IMR-90 (cell line): ENCODE measurements around the gene C1QTNF12. TPM values are rescaled to one million over a fixed set of nuclear protein-coding genes. Genes with fewer than 3 reads are reported as not detected.

ENCODE experiments used
- ATAC-seq: fragments of 200-7000 bp; cut with Tn5 transposase; 2 replicates; pipeline ENCODE4 v1.9.1; 2020; ENCODE audit warnings: low read depth, mild to moderate bottlenecking, moderate library complexity
- BruUV-seq: library from RNA; stranded (reverse); fragments of 400-500 nt; replicated peaks from 2 replicates; lab custom pipeline; 2021; lab: Mats Ljungman, UMichigan
- CTCF ChIA-PET: fragments of 300-600 bp; formaldehyde crosslinking; extraction: SDS; loops from one replicate; lab custom pipeline; 2021; ENCODE audit warnings: antibody characterized with exemption; lab: Yijun Ruan, JAX
- POLR2A ChIA-PET: fragments of 300-600 bp; sonication (Branson Sonifier 250); formaldehyde crosslinking; loops from one replicate; lab custom pipeline; 2022; ENCODE audit warnings: antibody characterized with exemption; ENCODE audit not compliant: unreplicated experiment; lab: Charles Lee
- DNase-seq: peaks from one replicate; pipeline ENCODE4 v3.0.0; 2013
- H2AFZ ChIP-seq: replicated peaks from 2 replicates; pipeline ENCODE3; 2013; ENCODE audit warnings: low read length, mild to moderate bottlenecking; ENCODE audit not compliant: poor library complexity
- H2AK5ac ChIP-seq: 2 replicates; pipeline ENCODE4 v1.6.1; 2013; ENCODE audit warnings: low read depth, low read length, inconsistent platforms
- H2AK9ac ChIP-seq: replicated peaks from 2 replicates; pipeline ENCODE3; 2013; ENCODE audit warnings: mild to moderate bottlenecking, low read depth, low read length, moderate library complexity; ENCODE audit not compliant: poor library complexity
- H2BK120ac ChIP-seq: 2 replicates; pipeline ENCODE4 v1.6.1; 2013; ENCODE audit warnings: low read depth, low read length, inconsistent platforms
- H2BK15ac ChIP-seq: 3 replicates; pipeline ENCODE4 v1.6.1; 2013; ENCODE audit warnings: low read depth, low read length, inconsistent platforms
- H2BK20ac ChIP-seq: 2 replicates; pipeline ENCODE4 v1.6.1; 2013; ENCODE audit warnings: low read depth, mild to moderate bottlenecking, inconsistent platforms, low read length, moderate library complexity
- H2BK5ac ChIP-seq: 2 replicates; pipeline ENCODE4 v1.6.1; 2013; ENCODE audit warnings: mild to moderate bottlenecking, low read depth, low read length, inconsistent platforms; ENCODE audit not compliant: poor library complexity, severe bottlenecking
- H3K14ac ChIP-seq: replicated peaks from 2 replicates; pipeline ENCODE4 v1.6.1; 2013; ENCODE audit warnings: low read depth, low read length, inconsistent platforms
- H3K18ac ChIP-seq: 2 replicates; pipeline ENCODE4 v1.6.1; 2013; ENCODE audit warnings: low read depth, low read length, control low read depth
- H3K23ac ChIP-seq: 2 replicates; pipeline ENCODE4 v1.6.1; 2013; ENCODE audit warnings: low read depth, low read length, inconsistent platforms
- H3K27ac ChIP-seq: 2 replicates; pipeline ENCODE4 v1.5.1; 2013; ENCODE audit warnings: mild to moderate bottlenecking, control low read depth, low read length; ENCODE audit not compliant: insufficient read depth
- H3K27me3 ChIP-seq: 2 replicates; pipeline ENCODE4 v1.6.1; 2013; ENCODE audit warnings: low read length; ENCODE audit not compliant: control insufficient read depth, insufficient read depth
- H3K36me3 ChIP-seq: 2 replicates; pipeline ENCODE4 v1.6.1; 2013; ENCODE audit warnings: low read length, mixed read lengths; ENCODE audit not compliant: control insufficient read depth, insufficient read depth
- H3K4ac ChIP-seq: 2 replicates; pipeline ENCODE4 v1.6.1; 2013; ENCODE audit warnings: low read depth, low read length, inconsistent platforms
- H3K4me1 ChIP-seq: 2 replicates; pipeline ENCODE4 v1.6.1; 2013; ENCODE audit warnings: low read length, mixed read lengths; ENCODE audit not compliant: control insufficient read depth, insufficient read depth
- H3K4me2 ChIP-seq: 2 replicates; pipeline ENCODE4 v1.6.1; 2013; ENCODE audit warnings: low read depth, mild to moderate bottlenecking, control low read depth, low read length, moderate library complexity
- H3K4me3 ChIP-seq: 2 replicates; pipeline ENCODE4 v1.5.1; 2013; ENCODE audit warnings: low read depth, mild to moderate bottlenecking, control low read depth, low read length, moderate library complexity; ENCODE audit not compliant: insufficient read depth
- H3K56ac ChIP-seq: 2 replicates; pipeline ENCODE4 v1.6.1; 2013; ENCODE audit warnings: low read length, inconsistent platforms; ENCODE audit not compliant: insufficient read depth; ENCODE audit errors: extremely low read depth
- H3K79me1 ChIP-seq, 2 experiments: 2 replicates each; pipeline ENCODE4 v1.6.1; 2013; ENCODE audit warnings: low read length in 2 of 2, inconsistent platforms in 1 of 2, low read depth in 1 of 2
- H3K9ac ChIP-seq: 2 replicates; pipeline ENCODE4 v1.6.1; 2013; ENCODE audit warnings: low read depth, low read length, control low read depth
- H3K9me1 ChIP-seq: 2 replicates; pipeline ENCODE4 v1.6.1; 2013; ENCODE audit warnings: low read length, inconsistent platforms; ENCODE audit not compliant: insufficient read depth
- H3K9me3 ChIP-seq: 2 replicates; pipeline ENCODE4 v1.6.1; 2013; ENCODE audit warnings: low read length; ENCODE audit not compliant: control insufficient read depth, insufficient read depth
- H4K20me1 ChIP-seq: 2 replicates; pipeline ENCODE4 v1.6.1; 2013; ENCODE audit warnings: low read length, inconsistent platforms; ENCODE audit not compliant: insufficient read depth
- H4K5ac ChIP-seq: 2 replicates; pipeline ENCODE4 v1.6.1; 2013; ENCODE audit warnings: mild to moderate bottlenecking, low read depth, low read length, control low read depth
- H4K8ac ChIP-seq, 2 experiments: 2 replicates each; pipeline ENCODE4 v1.6.1; 2013; ENCODE audit warnings: low read depth in 2 of 2, low read length in 2 of 2, control low read depth in 1 of 2, inconsistent platforms in 1 of 2
- H4K91ac ChIP-seq: 2 replicates; pipeline ENCODE4 v1.6.1; 2013; ENCODE audit warnings: low read depth, low read length, inconsistent platforms; ENCODE audit not compliant: insufficient read depth
- CHD1 ChIP-seq: IDR thresholded peaks from 2 replicates; pipeline ENCODE4 v1.6.1; 2012; ENCODE audit warnings: low read depth, low read length, improper control_type of control experiment
- CTCF ChIP-seq: conservative IDR thresholded peaks from 2 replicates; pipeline ENCODE4 v1.5.1; 2012; ENCODE audit warnings: mild to moderate bottlenecking, low read depth, low read length, improper control_type of control experiment
- MAFK ChIP-seq: IDR thresholded peaks from 2 replicates; pipeline ENCODE4 v1.6.1; 2012; ENCODE audit warnings: low read depth, low read length, improper control_type of control experiment
- MAZ ChIP-seq: IDR thresholded peaks from 2 replicates; pipeline ENCODE4 v1.6.1; 2012; ENCODE audit warnings: low read depth, mild to moderate bottlenecking, low read length, improper control_type of control experiment, moderate library complexity, borderline replicate concordance
- NFE2L2 ChIP-seq: fragments of 150-350 bp; IDR thresholded peaks from 2 replicates; pipeline ENCODE4 v1.6.1; 2016; ENCODE audit warnings: low read depth, mild to moderate bottlenecking, low read length
- RAD21 ChIP-seq: IDR thresholded peaks from 2 replicates; pipeline ENCODE4 v1.6.1; 2012; ENCODE audit warnings: low read length, improper control_type of control experiment
- SMC3 ChIP-seq: fragments of 150-350 bp; IDR thresholded peaks from 2 replicates; pipeline ENCODE4 v1.6.1; 2016; ENCODE audit warnings: low read depth, mild to moderate bottlenecking, antibody characterized with exemption, low read length, moderate library complexity
- WGBS, 2 experiments: methylation state at CpG; one replicate each; pipeline versions ENCODE4 v1.1.5 to v1.1.7; 2013; ENCODE audit warnings: missing lambda C conversion rate in 2 of 2; ENCODE audit not compliant: insufficient read length in 1 of 2; ENCODE audit errors: extremely low coverage in 2 of 2; 5-methylcytosine and 5-hydroxymethylcytosine counted together
- dilution Hi-C: fragments of 300-500 bp; cut with HindIII; formaldehyde crosslinking; loops from one replicate; pipeline ENCODE4 v1.14.3; 2018; ENCODE audit warnings: low sequenced_read_pairs; ENCODE audit not compliant: unreplicated experiment
- in situ Hi-C: fragments of 300-500 bp; cut with MboI; formaldehyde crosslinking; loops from 3 replicates; pipeline ENCODE4 v1.14.3; 2019; ENCODE audit warnings: low sequenced_read_pairs, inconsistent platforms, mixed read lengths
- intact Hi-C: fragments of 100-400 bp; cut with micrococcal nuclease; formaldehyde crosslinking; loops from 2 replicates; pipeline ENCODE4 v1.10.0; 2022
- polyA plus RNA-seq, 3 experiments: library from polyadenylated mRNA; depleted of rRNA; stranded (reverse); fragments of >200 nt; gene quantifications; 2 replicates each; pipeline ENCODE4 v1.2.3, GENCODE V29; 2012; ENCODE audit warnings: low replicate concordance in 1 of 3
- total RNA-seq: library from RNA; depleted of rRNA; stranded (reverse); fragments of >200 nt; gene quantifications from 2 replicates; pipeline ENCODE4 v1.2.3, GENCODE V29; 2012

C1QTNF12 gene
- total and polyA plus RNA-seq, 2 of the 4 experiments (the other 2 are of a cell fraction), result 0.36 to 1.1 TPM

- Histone ChIP-seq H3K14ac (no peak overlapping the region), H2AFZ (no peak overlapping the region), H3K4me3 (no peak overlapping the region), H3K9ac (no peak overlapping the region), H2BK5ac (no peak overlapping the region), H4K8ac (no peak overlapping the region), H2AK5ac (no peak overlapping the region), H3K4me1 (peaks cover 22% of the 10 kb centered on the region), H2AK9ac (no peak overlapping the region), H3K4me2 (no peak overlapping the region), H3K79me1 (peaks cover 8 to 20% of the 10 kb centered on the region in 2 experiments; a peak in 3 of 4 replicates), H3K56ac (no peak overlapping the region), H4K20me1 (no peaks in the 10 kb centered on the region), H2BK15ac (no peak overlapping the region), H3K9me1 (peaks cover 9% of the 10 kb centered on the region; the same call in 1 of the 2 replicates), H2BK20ac (no peak overlapping the region), H3K18ac (no peak overlapping the region), H4K91ac (no peak overlapping the region), H2BK120ac (no peak overlapping the region), H3K27me3 (no peaks in the 10 kb centered on the region), H4K5ac (no peak overlapping the region), H3K23ac (no peak overlapping the region), H3K4ac (no peak overlapping the region), H3K27ac (no peak overlapping the region), H3K36me3 (no peaks in the 10 kb centered on the region), H3K9me3 (no peaks in the 10 kb centered on the region)
- no peak for TF ChIP-seq NFE2L2
- TF ChIP-seq MAFK, result no peak
- no peak for TF ChIP-seq MAZ
- no peak for TF ChIP-seq CTCF
- TF ChIP-seq RAD21, result no peak
- no peak for TF ChIP-seq CHD1
- no peak for TF ChIP-seq SMC3
- dilution Hi-C loops, result no loop called here
- POLR2A ChIA-PET, result interaction anchor here (0.6 kb wide), 1 partner anchor 250 kb away, joined by 10 read pairs; no protein-coding TSS in a partner anchor
- intact Hi-C loops, result no loop called here
- no peak for ATAC-seq
- BruUV-seq, result no TSS peak
- WGBS, 2 experiments, result 97% methylated on average over 5 of the region's 13 CpGs; no CpG with 5 or more reads in 1 of the 2 experiments
- in situ Hi-C loops, result no loop called here
- CTCF ChIA-PET, result interaction anchor here (0.6 kb wide), 1 partner anchor 40 kb away, joined by 3 read pairs; no protein-coding TSS in a partner anchor
- no peak for DNase-seq
Measured at GRCh38 chr1:1278620-1279019, 32.1 kb upstream of the C1QTNF12 start.
